Subcutaneous abdominal adipose tissue (tissue), 5 donors: ENCODE measurements around the gene PDIA4.
A peak's percentile ranks its signal among the peaks of the same experiment; 100 is the strongest.

Source experiments
- H3K27ac ChIP-seq: one replicate; pipeline ENCODE4 v1.7.0; 2013; ENCODE audit warnings: low read depth, mild to moderate bottlenecking, inconsistent platforms, low read length, moderate library complexity
- H3K27me3 ChIP-seq, 5 donors: one replicate each; pipeline ENCODE4 v1.7.0; 2013; ENCODE audit warnings: low read length in 5 of 5, inconsistent platforms in 1 of 5; ENCODE audit not compliant: control insufficient read depth in 5 of 5, insufficient read depth in 4 of 5
- H3K36me3 ChIP-seq, 5 donors: one replicate each; pipeline ENCODE4 v1.7.0; 2013; ENCODE audit warnings: low read length in 5 of 5; ENCODE audit not compliant: control insufficient read depth in 5 of 5, insufficient read depth in 5 of 5
- H3K4me1 ChIP-seq, 5 donors: one replicate each; pipeline ENCODE4 v1.7.0; 2013; ENCODE audit warnings: low read length in 5 of 5, mild to moderate bottlenecking in 3 of 5, moderate library complexity in 1 of 5; ENCODE audit not compliant: control insufficient read depth in 5 of 5, insufficient read depth in 5 of 5
- H3K4me3 ChIP-seq, 5 donors: one replicate each; pipeline ENCODE4 v1.7.0; 2013; ENCODE audit warnings: low read length in 5 of 5, low read depth in 1 of 5
- H3K9ac ChIP-seq, 5 donors: one replicate each; pipeline ENCODE4 v1.7.0; 2013; ENCODE audit warnings: low read length in 5 of 5, mild to moderate bottlenecking in 4 of 5, moderate library complexity in 3 of 5
- H3K9me3 ChIP-seq, 5 donors: one replicate each; pipeline ENCODE4 v1.7.0; 2013; ENCODE audit warnings: low read length in 5 of 5; ENCODE audit not compliant: control insufficient read depth in 5 of 5
- donor health status: healthy.
- donor health status: healthy.
- donor health status: healthy.
- donor health status: healthy.
- donor health status: healthy.

The PDIA4 gene

DNA sequence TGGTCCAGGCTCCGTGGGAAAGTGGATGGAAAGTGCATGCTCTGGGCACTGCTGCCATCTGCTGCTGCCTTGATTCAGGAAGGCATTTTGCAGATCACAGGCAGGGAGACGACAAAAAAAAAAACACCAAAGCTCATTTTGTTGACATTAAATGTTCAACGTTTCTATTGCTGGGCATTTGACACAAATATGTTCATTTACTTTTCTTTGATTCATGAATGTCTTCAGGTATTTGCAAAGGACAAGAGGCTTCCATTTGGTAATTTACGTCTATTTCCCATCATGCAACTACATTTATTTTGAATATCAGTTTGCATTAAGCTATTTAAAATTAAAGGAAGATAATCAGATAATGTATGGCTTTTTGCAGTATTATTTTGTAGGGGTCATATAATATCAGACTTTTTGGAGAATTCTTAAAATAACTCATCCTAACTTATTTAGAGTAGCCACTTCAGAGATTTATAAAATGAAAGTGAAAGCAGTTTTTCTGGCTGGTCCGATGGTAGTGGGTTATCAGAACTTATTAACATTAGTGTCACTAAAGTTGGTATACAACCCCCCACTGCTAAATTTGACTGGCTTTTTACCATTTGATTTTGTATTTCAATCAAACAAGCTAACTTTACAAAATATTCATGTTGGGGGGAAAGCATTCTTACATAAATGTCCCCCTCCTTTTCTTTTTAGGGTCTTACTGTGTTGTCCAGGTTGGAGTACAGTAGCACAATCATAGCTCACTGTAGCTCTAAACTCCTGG is 65.3 kb downstream of the PDIA4 start:
- Histone ChIP-seq H3K9ac (peak overlapping the region in 4 of 5 donors; percentile 77 to 91 (median 89)), H3K27ac (peak overlapping the region; percentile 51), H3K9me3 (no peaks in the 10 kb centered on the region), H3K4me1 (peaks cover 4 to 30% (median 21%) of the 10 kb centered on the region in 5 donors), H3K27me3 (no peaks in the 10 kb centered on the region), H3K4me3 (peak overlapping the region; percentile 62 to 94 (median 89)), H3K36me3 (no peaks in the 10 kb centered on the region)

- Histone ChIP-seq H3K4me3 (peak overlapping the region; percentile 62 to 94 (median 89)), H3K4me1 (peaks cover 4 to 30% (median 21%) of the 10 kb centered on the region in 5 donors), H3K36me3 (no peaks in the 10 kb centered on the region), H3K27me3 (no peaks in the 10 kb centered on the region), H3K9me3 (no peaks in the 10 kb centered on the region), H3K9ac (peak overlapping the region in 3 of 5 donors; percentile 89 to 91 (median 89)), H3K27ac (no peak overlapping the region)
Observed at GRCh38 chr7:148962440-148962822, 65.9 kb downstream of the PDIA4 start.

GRCh38 chr7:148959726-148960125 is 68.6 kb downstream of the PDIA4 start:
- Histone ChIP-seq H3K27ac (no peak overlapping the region), H3K9me3 (no peaks in the 10 kb centered on the region), H3K36me3 (no peaks in the 10 kb centered on the region), H3K4me3 (no peak overlapping the region), H3K4me1 (peaks cover 4 to 24% (median 18%) of the 10 kb centered on the region in 5 donors), H3K27me3 (no peaks in the 10 kb centered on the region), H3K9ac (no peak overlapping the region)

GRCh38 chr7:148958061-148958460 is 70.2 kb downstream of the PDIA4 start:
- Histone ChIP-seq H3K27ac (no peak overlapping the region), H3K9me3 (no peaks in the 10 kb centered on the region), H3K4me1 (peaks cover 4 to 8% (median 4%) of the 10 kb centered on the region in 5 donors), H3K36me3 (no peaks in the 10 kb centered on the region), H3K9ac (no peak overlapping the region), H3K4me3 (no peak overlapping the region), H3K27me3 (no peaks in the 10 kb centered on the region)

DNA sequence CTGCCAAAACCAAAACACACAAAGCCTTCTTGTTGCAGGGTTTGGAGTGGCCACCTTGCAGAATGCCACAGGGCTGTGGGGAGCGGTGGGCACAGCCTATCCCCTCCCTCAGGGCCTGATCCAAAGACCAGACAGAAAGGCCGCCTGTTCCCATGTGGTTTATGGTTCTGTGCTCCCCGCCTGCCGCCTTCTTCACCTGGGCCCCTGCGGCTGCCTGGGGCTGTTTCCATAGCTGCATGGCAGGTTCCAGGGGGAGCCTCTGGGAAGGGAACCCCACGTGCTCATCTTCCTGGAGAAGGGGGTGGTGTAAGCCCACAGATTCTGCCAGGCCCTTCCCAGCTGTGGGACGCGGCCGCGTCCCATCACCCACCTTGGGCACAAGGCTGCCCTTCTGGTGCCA is 73.5 kb downstream of the PDIA4 start:
- H3K27ac ChIP-seq = no peak overlapping the region
- H3K27me3 ChIP-seq = no peaks in the 10 kb centered on the region
- H3K36me3 ChIP-seq = no peaks in the 10 kb centered on the region
- no peak overlapping the region for H3K4me3 ChIP-seq
- H3K9me3 ChIP-seq = no peaks in the 10 kb centered on the region
- no peak overlapping the region for H3K9ac ChIP-seq
- H3K4me1 ChIP-seq = no peaks in the 10 kb centered on the region

GRCh38 chr7:148953676-148954075 is 74.6 kb downstream of the PDIA4 start:
- Histone ChIP-seq H3K27me3 (no peaks in the 10 kb centered on the region), H3K4me3 (no peak overlapping the region), H3K27ac (no peak overlapping the region), H3K9ac (no peak overlapping the region), H3K36me3 (no peaks in the 10 kb centered on the region), H3K4me1 (no peaks in the 10 kb centered on the region), H3K9me3 (no peaks in the 10 kb centered on the region)
